Peyer's patch (tissue), 4 donors: Measurements from ENCODE around the gene MYOT. TPM values are rescaled to one million over a fixed set of nuclear protein-coding genes. Genes with fewer than 3 reads are reported as not detected.
"Not testable (repeated sequence)": the region's sequence is repeated elsewhere in the genome, so short reads cannot be mapped to it uniquely, and the experiment has no call there.

ENCODE experiments used
- DNase-seq, 3 donors: peaks; one replicate each; pipeline ENCODE4 v3.0.0-alpha.2; 2017 to 2019
- H3K27ac ChIP-seq, 4 donors: fragments of 200-600 bp; sonication (generic); one replicate each; pipeline ENCODE4 v1.5.1; 2016 to 2019
- H3K27me3 ChIP-seq, 2 donors: fragments of 200-600 bp; sonication (generic); one replicate each; pipeline ENCODE4 v1.5.1; 2019
- H3K36me3 ChIP-seq, 3 donors: fragments of 200-600 bp; sonication (generic); one replicate each; pipeline ENCODE4 v1.5.1; 2016 to 2019
- H3K4me1 ChIP-seq, 4 donors: fragments of 200-600 bp; sonication (generic); one replicate each; pipeline ENCODE4 v1.5.1; 2016 to 2019
- H3K4me3 ChIP-seq, 4 donors: fragments of 200-600 bp; sonication (generic); 1 replicate in 3 of 4; 2 replicates in 1 of 4; pipeline ENCODE4 v1.5.1; 2016 to 2019; ENCODE audit warnings: mild to moderate bottlenecking in 1 of 4
- H3K9me3 ChIP-seq, 4 donors: fragments of 200-600 bp; sonication (generic); one replicate each; pipeline ENCODE4 v1.5.1; 2016 to 2019; ENCODE audit warnings: mild to moderate bottlenecking in 1 of 4
- POLR2A ChIP-seq, 2 donors: fragments of 450-650 bp; IDR thresholded peaks; one replicate each; pipeline ENCODE4 v1.5.1; 2017; ENCODE audit warnings: antibody characterized with exemption in 2 of 2, mild to moderate bottlenecking in 2 of 2, moderate library complexity in 2 of 2
- total RNA-seq, 4 donors: library from RNA; depleted of rRNA; stranded (reverse); fragments of >200 nt; gene quantifications; one replicate each; pipeline ENCODE4 v1.1.0, GENCODE V29; 2016
- TF ChIP-seq, protein P1 (sequence below), 6 experiments: fragments of 450-650 bp in 4 of 6; fragments of 200-600 bp in 2 of 6; sonication (generic) in 1 of 6; IDR thresholded peaks; one replicate each; pipeline ENCODE4 v1.5.1; 2017 to 2019; ENCODE audit warnings: antibody characterized with exemption in 6 of 6, mild to moderate bottlenecking in 3 of 6, moderate library complexity in 1 of 6

Gene MYOT
- total RNA-seq, 4 donors from 2014 or later: 1.1 to 5.7 (median 4.2) TPM

DNA sequence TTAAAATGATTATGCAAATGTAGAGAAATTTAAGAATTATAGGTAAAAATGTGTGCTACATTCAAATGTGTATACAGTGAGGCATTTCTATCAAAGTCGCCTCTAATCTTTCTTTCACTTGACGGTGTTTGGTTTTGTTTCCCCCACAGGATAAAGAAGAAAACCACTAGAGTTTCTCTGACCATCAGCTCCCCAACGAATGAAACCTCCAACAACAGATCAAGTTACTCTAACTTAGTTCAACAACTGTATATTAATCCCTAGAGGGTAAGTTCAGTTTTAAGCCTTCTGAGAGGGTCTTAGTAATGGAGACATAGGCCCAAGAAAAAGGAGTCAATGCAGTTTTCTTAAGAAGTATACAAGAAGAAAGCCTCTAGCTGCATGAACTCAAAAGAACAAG, 11.5 kb upstream of the MYOT start:
- Histone ChIP-seq H3K4me1 (peaks cover 0 to 6% (median 0%) of the 10 kb centered on the region in 4 donors), H3K27me3 (no peaks in the 10 kb centered on the region), H3K4me3 (no peak overlapping the region), H3K27ac (no peak overlapping the region), H3K9me3 (no peaks in the 10 kb centered on the region), H3K36me3 (no peaks in the 10 kb centered on the region)
- TF ChIP-seq, protein P1, sequence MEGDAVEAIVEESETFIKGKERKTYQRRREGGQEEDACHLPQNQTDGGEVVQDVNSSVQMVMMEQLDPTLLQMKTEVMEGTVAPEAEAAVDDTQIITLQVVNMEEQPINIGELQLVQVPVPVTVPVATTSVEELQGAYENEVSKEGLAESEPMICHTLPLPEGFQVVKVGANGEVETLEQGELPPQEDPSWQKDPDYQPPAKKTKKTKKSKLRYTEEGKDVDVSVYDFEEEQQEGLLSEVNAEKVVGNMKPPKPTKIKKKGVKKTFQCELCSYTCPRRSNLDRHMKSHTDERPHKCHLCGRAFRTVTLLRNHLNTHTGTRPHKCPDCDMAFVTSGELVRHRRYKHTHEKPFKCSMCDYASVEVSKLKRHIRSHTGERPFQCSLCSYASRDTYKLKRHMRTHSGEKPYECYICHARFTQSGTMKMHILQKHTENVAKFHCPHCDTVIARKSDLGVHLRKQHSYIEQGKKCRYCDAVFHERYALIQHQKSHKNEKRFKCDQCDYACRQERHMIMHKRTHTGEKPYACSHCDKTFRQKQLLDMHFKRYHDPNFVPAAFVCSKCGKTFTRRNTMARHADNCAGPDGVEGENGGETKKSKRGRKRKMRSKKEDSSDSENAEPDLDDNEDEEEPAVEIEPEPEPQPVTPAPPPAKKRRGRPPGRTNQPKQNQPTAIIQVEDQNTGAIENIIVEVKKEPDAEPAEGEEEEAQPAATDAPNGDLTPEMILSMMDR (IDR thresholded peaks at IDR 0.05): no peak
- TF ChIP-seq POLR2A (IDR thresholded peaks at IDR 0.05): no peak
- DNase-seq: no peak

DNA sequence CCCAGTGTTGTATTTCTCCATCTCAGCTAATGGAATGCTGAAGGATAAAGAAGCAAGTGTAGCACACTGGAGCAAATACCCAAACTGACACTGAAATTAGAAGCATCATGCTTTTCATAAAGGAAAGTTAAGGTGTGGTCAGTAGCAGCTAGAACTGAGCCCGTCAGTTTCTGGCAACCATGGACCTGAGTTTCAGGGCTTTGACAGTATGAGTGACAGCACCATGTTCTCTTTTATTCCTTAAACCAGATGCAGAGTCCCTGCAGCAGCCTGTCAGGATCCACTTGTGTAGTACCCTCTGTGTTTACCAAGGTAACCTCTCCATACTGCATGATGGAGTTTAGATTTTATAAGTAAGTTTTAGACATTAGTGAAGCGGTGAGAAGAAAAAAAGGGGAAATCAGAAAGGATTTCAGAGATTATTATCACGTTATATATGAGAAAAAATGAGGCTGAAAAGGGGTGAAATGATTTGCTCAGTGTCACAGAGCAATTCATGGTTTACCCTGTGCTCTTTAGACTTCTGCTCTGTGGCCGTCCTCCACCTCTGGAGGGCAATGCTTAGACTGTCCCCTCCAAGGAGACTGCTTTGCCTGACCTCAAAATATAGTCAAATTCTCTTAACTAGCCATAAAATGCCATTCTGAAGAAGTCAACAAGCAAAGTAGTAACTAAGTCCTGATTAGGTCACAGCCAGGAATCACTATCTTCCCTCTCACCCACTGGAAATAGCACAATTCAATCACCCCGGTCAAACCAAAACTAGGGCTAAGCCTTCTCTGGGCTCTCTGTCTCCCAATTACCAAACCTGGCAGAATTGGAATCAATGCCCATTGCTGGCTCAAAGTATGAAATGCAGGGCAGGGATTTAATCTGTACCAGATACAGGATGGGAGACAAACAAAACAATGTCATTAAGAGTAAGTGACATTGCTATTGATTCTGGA, 10.5 kb upstream of the MYOT start:
- H3K27ac ChIP-seq: no peak overlapping the region
- H3K4me3 ChIP-seq: no peak overlapping the region
- H3K4me1 ChIP-seq: peaks cover 0 to 6% (median 0%) of the 10 kb centered on the region in 4 donors
- TF ChIP-seq, protein P1 (IDR thresholded peaks at IDR 0.05): no peak
- no peak for TF ChIP-seq POLR2A (IDR thresholded peaks at IDR 0.05)
- H3K9me3 ChIP-seq: no peaks in the 10 kb centered on the region
- no peaks in the 10 kb centered on the region for H3K27me3 ChIP-seq
- no peaks in the 10 kb centered on the region for H3K36me3 ChIP-seq
- DNase-seq: no peak

DNA sequence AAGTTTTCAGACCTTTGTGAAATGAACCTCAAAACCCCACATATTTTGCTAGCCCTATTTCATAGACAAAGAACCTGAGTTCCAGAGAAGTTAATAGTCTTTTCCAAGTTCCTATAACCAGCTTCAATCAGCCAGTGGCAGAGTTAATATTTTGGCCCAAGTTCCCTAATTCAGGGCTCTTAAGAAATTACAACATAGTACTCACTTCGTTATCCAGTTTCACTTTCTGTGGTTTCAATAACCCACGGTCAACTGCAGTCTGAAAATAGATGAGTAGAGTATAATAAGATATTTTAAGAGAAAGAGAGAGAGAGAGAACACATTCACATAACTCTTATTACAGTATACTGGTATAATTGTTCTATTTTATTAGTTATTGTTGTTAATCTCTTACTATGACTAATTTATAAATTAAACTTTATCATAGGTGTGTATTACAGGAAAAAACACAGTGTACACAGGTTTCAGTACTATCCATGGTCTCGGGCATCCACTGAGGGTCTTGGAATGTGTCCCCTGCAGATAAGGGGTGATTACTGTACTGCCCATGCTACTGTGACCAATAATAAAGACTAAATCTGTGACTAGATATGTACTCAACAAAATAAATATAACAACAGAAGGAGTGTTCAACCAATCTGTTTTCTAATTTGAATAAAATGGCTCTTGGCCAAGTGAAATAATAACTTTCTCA, 9.3 kb upstream of the MYOT start:
- Histone ChIP-seq H3K4me1 (peaks cover 0 to 6% (median 0%) of the 10 kb centered on the region in 4 donors), H3K4me3 (peak overlapping the region in 1 of 4 donors; percentile 8), H3K36me3 (no peaks in the 10 kb centered on the region), H3K9me3 (no peaks in the 10 kb centered on the region), H3K27ac (no peak overlapping the region), H3K27me3 (no peaks in the 10 kb centered on the region)
- TF ChIP-seq POLR2A (IDR thresholded peaks at IDR 0.05): no peak
- TF ChIP-seq, protein P1 (IDR thresholded peaks at IDR 0.05): no peak
- DNase-seq: no peak

DNA sequence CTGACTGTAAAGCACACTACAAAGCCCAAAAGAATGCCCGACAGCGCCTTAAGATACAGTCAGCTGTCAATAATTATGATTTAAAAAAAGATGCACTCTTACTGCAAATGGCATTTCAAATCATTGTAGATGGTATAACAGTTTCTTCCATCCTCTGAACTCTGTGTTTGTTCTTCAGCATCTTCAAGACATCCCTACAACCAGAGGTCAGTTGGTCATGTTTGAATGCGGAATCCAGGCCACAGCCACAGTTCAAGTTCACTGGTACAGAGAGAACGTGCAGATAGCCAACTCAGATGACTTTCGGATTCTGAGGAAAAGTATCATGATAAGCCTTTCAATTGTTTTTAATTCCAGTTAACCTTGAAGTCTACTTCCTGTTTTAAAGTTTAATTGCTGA, 8.7 kb upstream of the MYOT start:
- DNase-seq: no peak
- Histone ChIP-seq H3K36me3 (no peaks in the 10 kb centered on the region), H3K9me3 (no peaks in the 10 kb centered on the region), H3K4me1 (peaks cover 0 to 6% (median 0%) of the 10 kb centered on the region in 4 donors), H3K27me3 (no peaks in the 10 kb centered on the region), H3K4me3 (no peak overlapping the region), H3K27ac (no peak overlapping the region)
- TF ChIP-seq, protein P1 (IDR thresholded peaks at IDR 0.05): no peak
- no peak for TF ChIP-seq POLR2A (IDR thresholded peaks at IDR 0.05)

DNA sequence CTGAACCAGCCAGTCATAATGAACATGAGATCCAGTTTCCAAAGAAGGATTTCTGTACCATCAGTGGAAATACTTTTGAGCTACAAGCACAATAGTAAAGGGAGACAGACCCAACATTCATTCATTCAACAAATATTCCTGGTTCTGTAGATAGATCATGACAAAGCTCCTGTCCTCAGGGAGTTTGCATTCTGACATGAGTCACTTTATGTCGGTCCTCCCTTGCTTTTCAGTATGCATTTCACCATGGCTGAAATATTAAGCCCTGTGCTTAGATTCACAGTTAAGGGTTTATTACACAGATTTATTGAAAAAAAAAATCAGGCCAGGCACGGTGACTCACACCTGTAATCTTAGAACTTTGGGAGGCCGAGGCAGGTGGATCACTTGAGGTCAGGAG, 5.4 kb upstream of the MYOT start:
- Histone ChIP-seq H3K4me1 (peaks cover 0 to 6% (median 0%) of the 10 kb centered on the region in 4 donors), H3K9me3 (no peaks in the 10 kb centered on the region), H3K27me3 (no peaks in the 10 kb centered on the region), H3K4me3 (no peak overlapping the region), H3K27ac (no peak overlapping the region), H3K36me3 (no peaks in the 10 kb centered on the region)
- no peak for TF ChIP-seq POLR2A (IDR thresholded peaks at IDR 0.05)
- TF ChIP-seq, protein P1 (IDR thresholded peaks at IDR 0.05): no peak
- no peak for DNase-seq

DNA sequence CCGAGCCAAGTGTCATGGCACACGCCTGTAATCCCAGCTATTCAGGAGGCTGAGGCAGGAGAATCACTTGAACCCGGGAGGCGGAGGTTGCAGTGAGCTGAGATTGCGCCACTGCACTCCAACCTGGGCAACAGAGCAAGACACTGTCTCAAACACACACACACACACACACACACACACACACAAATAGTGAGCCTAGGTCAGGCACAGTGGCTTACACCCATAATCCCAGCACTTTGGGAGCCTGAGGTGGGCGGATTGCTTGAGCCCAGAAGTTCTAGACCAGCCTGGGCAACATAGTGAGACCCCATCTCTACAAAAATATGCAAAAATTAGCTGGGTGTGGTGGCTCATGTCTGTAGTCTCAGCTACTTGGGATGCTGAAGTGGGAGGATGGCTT, 4.0 kb upstream of the MYOT start:
- not testable (repeated sequence) for H3K4me1 ChIP-seq, H3K4me3 ChIP-seq, DNase-seq, H3K27ac ChIP-seq, H3K9me3 ChIP-seq, H3K27me3 ChIP-seq, H3K36me3 ChIP-seq
